NCI-H345 (cell line): Measurements from ENCODE around the gene ERFL.
A peak's percentile ranks its signal among the peaks of the same experiment; 100 is the strongest.
"Not testable (repeated sequence)": the region's sequence is repeated elsewhere in the genome, so short reads cannot be mapped to it uniquely, and the experiment has no call there.

Source experiments
- DNase-seq: peaks from one replicate; lab custom pipeline; 2025; lab: John Stamatoyannopoulos, UW

Gene ERFL

DNA sequence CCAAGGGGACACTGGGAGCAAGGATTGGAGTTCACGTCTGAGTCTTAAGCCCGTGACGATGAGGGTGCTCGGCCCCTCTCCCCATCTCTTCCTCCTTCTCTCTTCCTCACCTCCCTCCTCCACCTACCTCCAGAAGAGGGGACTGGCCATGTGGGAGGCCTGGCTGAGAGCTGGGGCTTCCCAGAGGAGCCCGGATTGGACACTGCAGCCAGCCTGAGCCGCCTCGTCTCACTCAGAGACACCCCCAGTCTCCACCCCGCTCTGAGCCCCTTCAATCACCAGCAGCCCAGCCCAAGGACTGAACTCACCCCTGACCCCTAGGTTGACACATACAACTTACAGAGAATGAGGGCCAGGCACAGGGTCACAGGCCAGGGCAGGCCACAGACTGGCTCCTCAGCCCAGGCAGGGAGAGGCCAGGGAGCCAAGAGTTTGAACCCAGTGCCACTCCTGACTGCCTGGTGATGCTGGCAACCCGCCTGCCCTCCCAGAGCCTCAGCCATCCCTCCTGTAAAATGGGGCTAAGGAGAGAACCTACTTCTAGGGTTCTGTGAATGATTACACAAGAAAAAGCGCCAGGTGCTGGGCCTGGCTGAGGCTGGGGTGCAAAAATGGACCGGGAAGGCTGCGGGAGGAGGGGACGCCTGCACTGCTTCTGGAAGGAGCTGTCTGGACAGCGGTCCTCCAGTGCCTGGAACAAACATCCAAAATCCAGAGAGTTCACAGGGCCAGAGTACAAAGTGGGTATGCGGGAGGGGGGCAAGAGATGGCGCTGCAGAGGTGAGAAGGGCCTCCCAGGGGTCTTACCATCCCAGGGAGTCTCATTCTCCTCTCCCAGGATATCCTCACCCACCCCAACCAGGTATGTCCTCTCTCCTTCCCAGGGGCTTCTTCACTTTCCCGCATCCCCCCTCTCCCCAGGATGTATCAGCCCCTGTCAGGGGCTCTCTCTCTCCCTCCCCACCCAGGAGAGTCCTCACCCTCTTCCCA lies 50.0 kb downstream of the ERFL start:
- DNase-seq = no peak

DNA sequence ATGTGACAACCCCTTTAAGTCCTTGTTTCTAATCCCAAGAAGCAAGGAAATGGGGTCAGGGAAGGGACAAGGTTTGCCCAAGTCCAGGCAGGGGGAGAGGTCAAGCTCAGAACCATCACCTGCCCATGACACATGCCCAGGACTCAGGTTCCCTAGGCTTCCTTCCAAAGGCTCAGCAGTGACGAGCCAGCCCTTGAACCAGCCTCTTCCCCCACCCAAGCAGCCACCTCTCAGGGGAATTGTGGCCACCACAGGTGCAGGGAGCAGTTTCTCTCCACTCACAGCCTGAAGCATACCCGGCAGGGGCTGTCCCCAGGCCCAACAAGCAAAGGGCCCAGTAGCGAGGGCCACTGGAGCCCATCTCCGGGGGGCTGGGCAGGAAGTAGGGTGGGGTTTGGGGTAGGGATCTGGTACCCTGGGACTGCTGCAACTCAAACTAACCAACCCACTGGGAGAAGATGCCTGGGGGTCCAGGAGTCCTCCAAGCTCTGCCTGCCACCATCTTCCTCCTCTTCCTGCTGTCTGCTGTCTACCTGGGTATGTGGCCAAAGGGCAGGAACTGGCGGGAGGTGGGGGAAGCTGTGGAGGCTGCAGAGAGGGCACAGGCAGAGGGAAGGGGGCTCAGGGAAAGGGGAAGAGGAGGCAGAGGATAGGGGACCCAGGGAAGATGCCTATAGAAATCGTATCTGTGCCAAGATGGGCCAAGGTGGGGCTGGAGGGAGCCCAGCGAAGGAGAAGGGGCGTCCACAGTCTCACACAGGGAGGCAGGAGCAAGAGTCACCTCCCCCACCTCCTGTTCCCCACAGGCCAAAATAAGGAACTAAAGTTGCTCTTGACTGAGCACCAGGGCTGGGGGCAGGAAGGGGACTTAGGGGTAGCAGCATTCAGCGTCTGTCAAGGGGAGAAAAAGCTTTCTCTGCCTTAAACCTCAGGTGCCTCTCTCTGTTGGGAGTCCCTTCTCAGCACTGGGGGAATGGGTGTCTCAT lies 51.1 kb downstream of the ERFL start, which contains the start of gene CD79A:
TSS of gene CD79A (plus strand) at position 433 of the 986 bp plus-strand sequence. CDS start at position 459, 26 bp downstream.
- DNase-seq = no peak

DNA sequence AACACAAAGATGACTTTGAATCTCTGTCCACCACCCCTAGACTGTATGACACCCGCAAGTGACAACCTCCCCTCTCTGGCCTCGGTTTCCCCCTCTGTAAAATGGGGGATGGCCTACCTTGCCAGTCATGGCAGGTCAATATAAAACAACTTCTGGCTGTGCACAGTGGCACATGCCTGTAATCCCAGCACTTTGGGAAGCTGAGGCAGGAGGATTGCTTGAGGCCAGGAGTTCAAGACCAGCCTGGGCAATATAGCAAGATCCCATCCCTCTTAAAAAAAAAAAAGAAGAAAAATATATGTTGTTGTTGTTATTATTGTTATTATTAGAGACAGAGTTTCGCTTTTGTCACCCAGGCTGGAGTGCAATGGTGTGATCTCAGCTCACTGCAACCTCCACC lies 52.3 kb downstream of the ERFL start:
- DNase-seq = not testable (repeated sequence)

DNA sequence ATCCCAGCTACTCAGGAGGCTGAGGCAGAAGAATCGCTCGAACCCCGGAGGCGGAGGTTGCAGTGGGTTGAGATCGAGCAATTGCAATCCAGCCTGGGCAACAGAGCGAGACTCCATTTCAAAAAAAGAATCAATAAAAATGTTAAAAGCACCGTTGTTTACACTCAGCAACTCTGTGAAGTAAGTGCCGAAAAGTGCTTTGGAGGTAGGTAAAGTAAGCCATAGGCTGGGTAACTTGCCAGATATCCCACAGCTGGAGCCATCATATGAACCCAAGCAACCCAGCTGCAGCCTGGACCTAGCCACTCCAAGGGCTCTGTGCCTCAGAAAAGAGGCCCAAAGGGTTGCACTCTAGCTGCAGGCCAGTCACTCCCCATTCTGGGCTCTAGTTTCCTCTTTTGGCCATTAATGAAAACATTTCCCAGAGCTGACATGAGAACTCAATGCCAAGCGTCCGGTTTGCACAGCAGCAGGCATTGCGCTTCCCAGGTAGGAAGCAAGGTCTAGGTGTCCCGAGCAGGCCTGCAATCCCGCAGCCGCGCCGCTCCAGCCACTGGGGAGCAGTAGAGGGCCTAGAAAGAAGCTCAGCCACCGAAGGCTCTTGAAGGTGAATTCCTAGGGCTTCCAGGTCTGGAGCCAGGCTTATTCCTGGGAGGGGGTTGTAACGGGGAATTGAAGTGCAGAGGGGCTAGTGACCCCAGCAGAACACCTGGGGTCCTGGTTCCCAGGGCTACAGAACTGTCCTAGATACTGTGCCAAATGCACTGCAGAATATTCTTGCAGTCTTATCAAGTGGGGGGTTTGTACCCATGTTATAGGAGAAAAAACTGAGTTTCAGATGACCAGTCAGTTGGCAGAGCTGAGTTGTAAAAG lies 55.2 kb downstream of the ERFL start:
- DNase-seq = peak; percentile 52

DNA sequence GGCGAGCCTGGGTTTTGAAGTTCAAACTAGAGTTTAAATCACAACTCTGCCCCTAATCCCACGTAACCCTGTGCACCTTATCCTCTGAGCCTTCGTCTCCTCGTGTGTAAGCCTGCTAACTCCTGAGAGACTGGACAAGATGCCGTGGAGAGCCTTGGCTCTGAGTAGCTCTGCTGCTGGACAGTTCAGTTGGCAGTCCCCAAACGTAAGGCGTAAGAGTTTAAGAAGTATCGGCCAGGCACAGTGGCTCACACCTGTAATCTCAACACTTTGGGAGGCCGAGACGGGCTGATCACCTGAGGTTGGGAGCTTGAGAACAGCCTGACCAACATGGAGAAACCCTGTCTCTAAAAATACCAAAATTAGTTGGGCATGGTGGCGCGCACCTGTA lies 55.9 kb downstream of the ERFL start:
- no peak for DNase-seq

DNA sequence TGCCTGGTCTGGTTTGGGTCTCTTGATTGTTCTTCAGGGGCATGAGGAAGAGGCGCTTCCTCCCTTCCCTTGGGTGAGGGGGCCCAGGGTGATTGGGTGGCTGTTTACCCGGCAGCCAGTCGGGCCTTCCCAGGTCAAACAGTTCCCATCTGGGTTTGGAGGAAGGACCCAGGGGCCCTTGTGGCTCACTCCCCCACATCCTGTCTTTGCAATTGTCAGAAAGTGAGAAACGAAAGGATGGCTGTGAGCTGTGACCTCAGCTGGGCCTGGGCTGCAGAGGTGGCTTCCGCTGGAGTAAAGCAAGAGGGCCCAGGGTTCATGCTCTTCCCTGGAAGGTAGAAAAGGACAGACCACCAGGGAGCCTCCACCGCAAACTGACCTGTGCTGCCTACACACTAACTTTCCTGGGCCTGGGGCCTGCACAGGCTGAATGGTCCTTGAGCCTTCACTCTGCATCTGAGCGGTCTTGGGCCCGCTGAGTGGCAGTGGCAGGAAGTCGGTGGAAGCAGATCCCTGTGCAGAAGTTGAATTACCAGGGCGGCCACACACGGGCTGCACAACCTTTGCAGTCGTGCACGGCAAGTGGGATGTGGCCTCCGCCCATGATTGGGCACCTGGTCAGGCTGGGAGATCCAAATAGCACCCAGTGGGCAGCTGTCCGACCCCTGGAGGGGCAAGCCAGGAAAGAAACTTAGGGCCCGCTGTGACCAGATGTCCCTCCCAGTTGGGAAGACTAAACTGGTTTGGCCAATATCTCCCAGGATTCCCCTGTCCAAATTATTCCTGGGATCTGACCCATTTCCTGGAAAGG lies 56.5 kb downstream of the ERFL start:
- no peak for DNase-seq

DNA sequence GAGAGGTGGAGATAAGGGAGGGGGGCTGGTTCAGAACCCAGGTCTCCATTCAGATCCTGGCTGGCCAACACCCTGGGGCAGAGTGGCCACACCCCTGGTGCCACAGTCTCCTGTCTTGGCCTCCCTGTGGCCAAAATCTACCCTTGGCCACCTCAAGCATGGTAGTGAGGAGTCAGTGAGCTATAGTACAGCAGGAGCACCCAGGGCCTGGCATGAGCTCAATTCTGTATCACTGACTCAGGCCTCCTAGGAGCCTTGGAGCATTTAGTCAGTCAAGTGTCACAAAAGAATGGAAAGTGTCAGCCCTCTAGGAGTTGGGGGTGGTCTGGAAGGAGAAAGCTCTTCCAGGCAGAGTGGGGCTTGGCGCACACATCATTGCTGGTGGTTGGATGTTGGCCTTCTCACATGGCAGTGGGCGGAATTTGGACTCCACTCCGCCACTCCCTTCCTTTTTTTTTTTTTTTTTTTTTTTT lies 57.8 kb downstream of the ERFL start:
- DNase-seq = no peak

DNA sequence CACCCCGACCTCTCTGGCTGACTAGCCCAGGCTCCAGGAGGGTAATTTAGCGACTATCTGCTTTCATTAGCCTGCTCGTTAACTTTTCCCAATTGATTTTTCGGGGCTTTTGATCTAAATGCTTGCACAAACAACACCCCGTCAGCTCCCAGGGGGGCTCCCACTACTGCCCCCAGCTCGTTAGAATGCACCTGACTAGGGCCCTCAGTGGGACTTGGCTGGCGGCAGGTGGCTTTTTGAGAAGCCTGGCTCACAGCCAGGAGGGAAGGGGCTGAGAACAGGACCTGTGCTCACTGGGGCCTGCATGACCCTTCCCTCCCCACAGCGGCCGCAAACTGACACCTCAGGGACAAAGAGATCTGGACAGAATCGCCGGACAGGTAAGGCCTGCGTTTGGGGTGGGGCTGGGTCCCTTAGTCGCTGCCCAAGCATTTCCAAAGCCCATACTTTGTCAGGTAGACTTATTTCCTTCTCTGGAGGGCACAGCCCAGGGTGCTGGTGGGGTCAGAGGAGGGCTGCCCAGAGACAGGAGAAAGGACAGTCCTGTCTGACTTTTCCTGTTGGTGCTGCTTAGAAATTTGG lies 58.8 kb downstream of the ERFL start:
- DNase-seq = no peak

DNA sequence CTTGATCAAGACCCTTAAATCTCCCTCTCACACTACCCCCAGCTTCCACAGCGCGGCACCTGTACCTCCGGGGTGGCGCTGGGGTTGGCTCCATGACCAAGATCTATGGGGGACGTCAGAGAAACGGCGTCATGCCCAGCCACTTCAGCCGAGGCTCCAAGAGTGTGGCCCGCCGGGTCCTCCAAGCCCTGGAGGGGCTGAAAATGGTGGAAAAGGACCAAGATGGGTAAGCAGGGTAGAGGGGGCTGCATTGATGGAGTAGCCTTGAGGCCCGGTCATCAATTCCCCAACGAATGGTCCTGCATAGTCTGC lies 59.3 kb downstream of the ERFL start:
- DNase-seq = no peak

DNA sequence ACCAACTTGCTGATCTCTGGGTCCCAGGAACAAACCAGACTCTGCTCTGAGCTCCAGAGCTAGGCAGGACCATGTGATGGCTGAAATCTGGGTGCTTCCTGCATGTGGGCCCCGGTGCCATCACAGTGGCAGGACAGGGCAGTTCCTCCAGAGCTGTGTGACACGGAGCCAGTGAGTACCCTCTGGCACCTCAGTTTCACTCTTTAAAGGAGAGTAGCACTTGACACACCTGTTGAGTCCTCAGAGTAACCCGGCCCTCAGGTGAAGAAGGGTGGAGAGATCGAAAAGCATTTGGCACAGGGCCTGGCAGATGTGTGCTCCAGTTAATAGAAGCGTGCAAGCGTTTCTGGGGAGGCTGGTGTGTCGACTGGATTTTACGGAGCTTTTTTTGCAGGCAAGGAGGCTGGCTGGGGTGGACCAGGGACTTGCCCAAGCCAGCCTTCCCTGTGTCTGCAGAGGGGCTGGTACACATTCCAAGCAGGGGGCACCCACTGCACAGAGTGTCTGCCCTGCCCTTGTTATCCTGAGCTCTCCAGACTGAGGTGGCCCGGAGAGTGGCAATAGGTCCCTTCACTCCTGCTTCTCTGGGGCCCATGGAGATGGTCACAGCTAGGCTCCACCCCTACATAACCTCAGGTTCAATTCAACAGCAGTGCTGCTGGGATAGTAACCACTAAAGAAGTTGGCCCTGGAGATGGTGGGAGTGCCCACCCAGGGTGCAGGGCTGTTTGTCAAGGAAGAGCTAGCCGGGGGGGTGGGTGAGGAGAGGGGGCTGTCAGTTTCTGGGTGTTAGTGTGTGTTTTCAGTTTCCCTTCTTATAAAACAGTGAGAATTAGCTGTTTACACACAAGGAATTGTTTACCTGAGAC lies 59.9 kb downstream of the ERFL start:
- DNase-seq = peak; percentile 22

DNA sequence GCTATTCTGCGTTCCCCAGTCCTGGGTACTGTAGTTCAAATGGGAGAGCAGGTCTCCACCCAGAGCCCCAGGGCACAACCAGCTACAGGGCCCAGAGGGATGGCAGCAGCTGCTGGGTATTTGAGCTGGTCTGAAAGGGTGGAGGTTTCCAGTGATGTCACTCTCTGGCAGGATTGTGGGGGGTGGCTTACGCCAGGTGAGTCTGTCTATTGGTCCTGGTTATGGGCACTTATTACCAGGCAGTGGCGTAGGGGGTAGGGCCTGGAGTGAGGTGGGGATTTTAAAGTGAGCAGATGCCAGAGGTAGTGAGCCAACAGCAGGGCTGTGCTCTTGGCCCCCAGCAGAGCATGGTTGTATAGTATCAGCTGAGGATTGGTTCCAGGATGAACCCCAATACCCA lies 62.0 kb downstream of the ERFL start:
- DNase-seq = no peak

DNA sequence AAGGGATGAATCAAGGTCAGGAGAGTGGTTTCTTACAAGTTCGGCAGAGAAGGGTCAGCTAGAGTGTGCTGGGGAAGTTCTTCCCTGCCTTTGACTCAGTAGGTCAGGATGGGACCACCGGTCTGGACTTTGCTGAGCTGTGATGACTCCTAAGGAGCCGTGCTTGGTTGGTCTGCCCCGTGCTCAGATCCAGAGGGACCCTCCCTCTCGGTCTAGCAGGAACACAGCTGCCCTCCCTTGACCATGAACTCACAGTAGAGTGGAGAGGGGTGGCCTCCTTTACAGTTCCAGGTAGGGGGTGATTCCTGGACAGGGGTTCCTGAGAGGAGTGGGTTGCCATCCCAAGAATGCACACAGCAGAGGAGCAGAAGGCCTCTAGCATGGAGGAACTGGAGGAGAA lies 63.9 kb downstream of the ERFL start:
- no peak for DNase-seq

DNA sequence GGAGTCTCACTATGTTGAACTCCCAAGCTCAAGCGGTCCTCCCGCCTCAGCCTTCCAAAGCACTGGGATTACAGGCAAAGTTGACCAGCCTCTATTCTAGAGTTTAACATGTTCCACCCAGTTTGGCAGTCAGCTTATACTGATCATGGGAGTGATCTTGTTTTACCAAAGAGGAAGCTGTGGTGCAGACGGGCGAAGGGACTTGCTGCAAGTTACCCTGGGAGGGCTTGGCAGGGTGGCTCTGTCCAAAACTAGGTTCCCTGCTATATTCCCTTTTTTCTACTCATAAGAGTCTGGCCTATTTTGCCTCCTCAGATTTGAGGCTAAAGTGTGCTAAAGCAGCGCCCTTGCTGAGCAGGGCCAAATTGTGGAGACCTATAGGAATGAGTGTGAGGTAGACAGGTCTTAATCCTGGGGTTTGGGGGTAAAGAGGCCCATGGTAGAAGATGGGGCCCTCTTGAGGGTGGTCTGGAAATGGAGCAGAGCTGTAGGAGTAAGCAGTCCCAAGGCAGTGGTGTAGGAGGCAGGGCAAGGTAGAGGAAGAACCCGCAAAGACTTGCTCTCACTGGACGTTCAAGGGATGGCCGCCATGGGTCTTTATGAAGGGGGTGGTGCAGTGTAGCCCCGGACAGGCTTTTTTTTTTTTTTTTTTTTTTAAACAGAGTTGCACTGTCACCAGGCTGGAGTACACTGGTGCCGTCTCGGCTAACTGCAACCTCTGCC lies 64.9 kb downstream of the ERFL start:
- DNase-seq = no peak

DNA sequence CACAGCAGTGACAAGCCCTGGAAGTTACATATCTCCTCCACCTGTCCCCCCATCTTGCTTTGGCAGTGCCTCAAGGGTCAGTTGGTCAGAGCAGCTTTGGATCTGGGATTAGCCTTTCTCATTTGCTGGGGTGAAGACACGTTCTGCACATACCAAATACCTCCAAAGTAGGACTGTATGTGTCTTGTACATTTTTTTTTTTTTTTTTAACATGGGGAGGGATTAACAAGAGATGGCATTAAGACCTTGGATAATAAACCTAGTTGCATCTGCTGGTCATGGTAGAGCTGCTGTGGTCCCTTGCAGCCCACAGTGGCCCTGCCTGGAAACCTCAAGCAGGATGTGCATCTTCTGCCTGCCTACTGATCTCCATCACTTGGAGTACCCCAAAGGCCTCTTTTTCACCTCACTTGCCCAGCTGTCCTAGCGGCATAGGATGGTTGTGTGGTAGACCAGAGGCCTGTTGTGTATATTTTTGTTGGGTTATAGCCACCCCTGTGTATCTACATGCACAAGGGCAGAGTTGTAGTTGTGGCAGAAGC lies 65.7 kb downstream of the ERFL start:
- no peak for DNase-seq

DNA sequence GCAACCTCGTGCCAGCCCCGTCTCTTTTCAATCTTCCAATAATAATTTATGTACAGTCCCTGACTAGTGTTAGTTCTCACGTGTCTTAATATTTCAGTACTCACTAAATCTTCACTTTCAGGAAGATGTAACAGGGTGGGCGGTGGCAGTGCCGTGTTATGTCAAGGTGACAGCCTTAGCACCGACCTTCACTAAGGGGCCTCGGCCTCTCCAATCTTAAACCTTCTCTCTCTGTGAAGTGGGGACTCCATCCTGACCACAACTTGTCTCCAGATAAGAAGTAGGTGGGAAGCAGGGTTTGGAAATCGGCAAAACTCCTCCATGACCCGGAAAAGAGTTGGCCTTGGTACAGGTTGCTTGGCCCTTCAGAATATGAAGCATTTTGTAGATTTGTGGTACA lies 66.4 kb downstream of the ERFL start:
- no peak for DNase-seq

DNA sequence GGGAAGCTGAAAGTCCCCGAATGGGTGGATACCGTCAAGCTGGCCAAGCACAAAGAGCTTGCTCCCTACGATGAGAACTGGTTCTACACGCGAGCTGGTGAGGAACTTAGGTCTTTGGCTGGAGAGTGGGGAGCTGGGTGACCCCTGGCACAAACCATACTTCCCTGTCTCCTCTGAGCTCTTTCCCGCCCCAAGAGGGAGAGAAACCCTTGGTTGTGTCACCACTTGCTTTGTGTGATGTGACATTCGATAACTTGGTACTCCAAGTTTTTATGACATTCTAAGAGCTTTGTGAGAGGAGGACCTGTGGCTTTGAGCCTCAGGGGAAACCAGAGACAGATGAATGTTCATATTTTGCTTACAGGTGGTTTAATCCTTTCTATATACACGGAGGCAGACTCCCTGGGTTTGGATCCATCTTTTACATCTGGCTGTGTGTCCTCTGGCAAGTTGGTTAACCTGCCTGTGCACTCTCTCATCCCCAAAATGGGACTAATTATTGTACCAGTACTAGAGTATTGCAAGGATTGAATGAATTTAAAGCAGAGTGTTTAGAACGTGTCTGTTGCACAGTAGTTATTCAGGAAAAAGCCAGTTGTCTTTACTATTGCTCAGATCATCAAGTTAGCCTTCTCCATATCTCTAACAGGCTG lies 67.0 kb downstream of the ERFL start:
- no peak for DNase-seq

DNA sequence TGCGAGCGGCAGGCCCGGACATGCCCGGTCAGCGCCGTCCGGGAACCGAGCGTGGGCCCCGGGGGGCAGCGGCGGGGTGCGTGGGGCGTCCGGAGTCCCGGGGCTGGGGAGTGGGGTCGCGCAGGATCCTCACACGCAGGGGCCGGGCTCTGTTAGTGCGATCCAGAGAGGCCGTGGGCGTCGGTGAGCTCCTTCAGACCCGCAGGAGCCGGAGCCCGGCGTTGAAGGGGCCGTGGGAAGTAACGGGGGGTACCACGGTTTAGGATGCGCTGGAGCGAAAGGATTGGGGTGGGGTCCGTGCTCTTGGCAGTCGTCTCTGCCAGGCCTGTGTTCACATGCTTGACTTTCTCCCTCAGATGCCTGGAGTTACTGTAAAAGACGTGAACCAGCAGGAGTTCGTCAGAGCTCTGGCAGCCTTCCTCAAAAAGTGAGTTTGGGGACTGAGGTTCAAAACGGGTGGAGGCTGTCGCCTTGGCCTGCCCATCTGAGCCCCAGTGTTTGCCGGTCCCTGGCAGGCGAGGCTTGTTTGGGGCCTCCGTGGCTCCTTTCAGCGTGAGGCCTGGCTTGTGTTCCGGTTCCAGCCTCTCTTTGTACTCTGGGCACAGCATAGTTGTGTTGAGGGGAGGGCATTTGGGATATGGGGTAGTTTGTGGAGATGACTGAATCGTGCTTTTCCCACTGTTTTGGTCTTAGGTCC lies 67.7 kb downstream of the ERFL start:
- no peak for DNase-seq
